Stimulated activated CD8-positive, alpha-beta memory T cell treated with anti-CD3 and anti-CD28 coated beads, Interleukin-4, amount 100 ng/mL, for 4 hours (primary cell): ENCODE data around the gene MMP7.

ENCODE experiments used
- DNase-seq, 2 donors: peaks; one replicate each; pipeline ENCODE4 v3.0.0-alpha.2; 2020; ENCODE audit warnings: low read depth in 2 of 2, low spot score in 1 of 2

Gene MMP7

GRCh38 chr11:102530558-102530957 is at the start of gene MMP7:
TSS of gene MMP7 (minus strand) at chr11:102530747. CDS start at chr11:102530700, 47 bp downstream.
- DNase-seq = no peak

- DNase-seq = no peak
Observed at GRCh38 chr11:102577723-102578122, 47.2 kb upstream of the MMP7 start.

GRCh38 chr11:102577182-102577581 is 46.6 kb upstream of the MMP7 start:
- no peak for DNase-seq

GRCh38 chr11:102576350-102576749 is 45.8 kb upstream of the MMP7 start:
- no peak for DNase-seq

GRCh38 chr11:102575012-102575411 is 44.5 kb upstream of the MMP7 start:
- no peak for DNase-seq

- DNase-seq = no peak
Observed at GRCh38 chr11:102573851-102574250, 43.3 kb upstream of the MMP7 start.

- no peak for DNase-seq
Observed at GRCh38 chr11:102572554-102573220, 42.1 kb upstream of the MMP7 start.

- DNase-seq = no peak
Observed at GRCh38 chr11:102568851-102569250, 38.3 kb upstream of the MMP7 start.

GRCh38 chr11:102566112-102566511 is 35.6 kb upstream of the MMP7 start:
- no peak for DNase-seq

GRCh38 chr11:102564110-102564509 is 33.6 kb upstream of the MMP7 start:
- DNase-seq = no peak

- no peak for DNase-seq
Observed at GRCh38 chr11:102561636-102562035, 31.1 kb upstream of the MMP7 start.

GRCh38 chr11:102560555-102561011 is 30.0 kb upstream of the MMP7 start:
- no peak for DNase-seq

- no peak for DNase-seq
Observed at GRCh38 chr11:102559839-102560238, 29.3 kb upstream of the MMP7 start.

GRCh38 chr11:102555091-102555490 is 24.5 kb upstream of the MMP7 start:
- no peak for DNase-seq

- no peak for DNase-seq
Observed at GRCh38 chr11:102553835-102554282, 23.3 kb upstream of the MMP7 start.

GRCh38 chr11:102552447-102553194 is 22.1 kb upstream of the MMP7 start:
- DNase-seq = no peak

- DNase-seq = no peak
Observed at GRCh38 chr11:102552020-102552419, 21.5 kb upstream of the MMP7 start.

GRCh38 chr11:102551169-102551781 is 20.7 kb upstream of the MMP7 start:
- no peak for DNase-seq

GRCh38 chr11:102546923-102547471 is 16.4 kb upstream of the MMP7 start:
- no peak for DNase-seq

GRCh38 chr11:102546427-102546826 is 15.9 kb upstream of the MMP7 start:
- no peak for DNase-seq

- no peak for DNase-seq
Observed at GRCh38 chr11:102545701-102546100, 15.2 kb upstream of the MMP7 start.

- no peak for DNase-seq
Observed at GRCh38 chr11:102544594-102544993, 14.0 kb upstream of the MMP7 start.
